Progenitor cell of endocrine pancreas (in vitro differentiated cells): Measurements from ENCODE around the gene CCNB2. TPM values are rescaled to one million over a fixed set of nuclear protein-coding genes. Genes with fewer than 3 reads are reported as not detected.
A peak's percentile ranks its signal among the peaks of the same experiment; 100 is the strongest.

ENCODE experiments used
- DNase-seq: peaks from one replicate; pipeline ENCODE4 v3.0.0; 2021; ENCODE audit warnings: low spot score; ENCODE audit not compliant: unreplicated experiment
- H3K27ac Mint-ChIP-seq: 2 replicates; pipeline ENCODE4 v1.8.0; 2021; ENCODE audit warnings: mild to moderate bottlenecking, moderate library complexity, mixed read lengths
- H3K27me3 Mint-ChIP-seq: 2 replicates; pipeline ENCODE4 v1.8.0; 2021; ENCODE audit warnings: mixed read lengths
- H3K36me3 Mint-ChIP-seq: 2 replicates; pipeline ENCODE4 v1.8.0; 2022; ENCODE audit warnings: mixed read lengths; ENCODE audit not compliant: insufficient read depth
- H3K4me1 Mint-ChIP-seq: 2 replicates; pipeline ENCODE4 v1.8.0; 2021; ENCODE audit warnings: low read depth, mixed read lengths
- H3K4me3 Mint-ChIP-seq: 2 replicates; pipeline ENCODE4 v1.8.0; 2021; ENCODE audit warnings: low read depth, mild to moderate bottlenecking, moderate library complexity, mixed read lengths
- H3K9me3 Mint-ChIP-seq: 2 replicates; pipeline ENCODE4 v1.8.0; 2021; ENCODE audit warnings: low read depth, mixed read lengths
- CTCF ChIP-seq: fragments of 200-600 bp; sonication (generic); IDR thresholded peaks from one replicate; pipeline ENCODE4 v1.5.0; 2021; ENCODE audit warnings: antibody characterized with exemption, mild to moderate bottlenecking; ENCODE audit not compliant: unreplicated experiment
- total RNA-seq: library from RNA; stranded (reverse); gene quantifications from 2 replicates; pipeline ENCODE4 v1.2.1, GENCODE V29; 2021

The CCNB2 gene
- total RNA-seq, 1 donor from 2014 or later = 40.9 TPM

- Mint-ChIP-seq H3K9me3 (no peaks in the 10 kb centered on the region), H3K36me3 (peaks cover 8% of the 10 kb centered on the region)
These were observed 389 bp upstream of the CCNB2 start for GRCh38 chr15:59104602-59104911.

GRCh38 chr15:59105854-59106253, 908 bp downstream of the CCNB2 start:
- DNase-seq = no peak
- Mint-ChIP-seq H3K36me3 (peaks cover 9% of the 10 kb centered on the region), H3K27ac (peak overlapping the region; percentile 98), H3K4me1 (peaks cover 9% of the 10 kb centered on the region), H3K4me3 (peak overlapping the region; percentile 89), H3K27me3 (no peaks in the 10 kb centered on the region), H3K9me3 (no peaks in the 10 kb centered on the region)
- TF ChIP-seq CTCF = peak; percentile 5

More at GRCh38 chr15:59104602-59104911, 389 bp upstream of the CCNB2 start:
- peak overlapping the region; percentile 98 for H3K27ac Mint-ChIP-seq
- H3K4me3 Mint-ChIP-seq = peak overlapping the region; percentile 89
- no peak for TF ChIP-seq CTCF
- H3K27me3 Mint-ChIP-seq = no peaks in the 10 kb centered on the region
- no peak for DNase-seq
- peaks cover 9% of the 10 kb centered on the region for H3K4me1 Mint-ChIP-seq

- no peak overlapping the region for H3K27ac Mint-ChIP-seq
- DNase-seq = no peak
- peaks cover 25% of the 10 kb centered on the region for H3K36me3 Mint-ChIP-seq
- peaks cover 5% of the 10 kb centered on the region for H3K4me1 Mint-ChIP-seq
- H3K27me3 Mint-ChIP-seq = no peaks in the 10 kb centered on the region
- no peak overlapping the region for H3K4me3 Mint-ChIP-seq
- no peaks in the 10 kb centered on the region for H3K9me3 Mint-ChIP-seq
- no peak for TF ChIP-seq CTCF
These were observed 6.3 kb downstream of the CCNB2 start for GRCh38 chr15:59111251-59111650.

- Mint-ChIP-seq H3K27ac (no peak overlapping the region), H3K36me3 (peaks cover 23% of the 10 kb centered on the region)
- TF ChIP-seq CTCF = no peak
These were observed 10.1 kb downstream of the CCNB2 start for GRCh38 chr15:59115047-59115446.

GRCh38 chr15:59116141-59116540, 11.2 kb downstream of the CCNB2 start:
- H3K27ac Mint-ChIP-seq = no peak overlapping the region
- peaks cover 21% of the 10 kb centered on the region for H3K36me3 Mint-ChIP-seq
- no peak overlapping the region for H3K4me3 Mint-ChIP-seq
- peaks cover 5% of the 10 kb centered on the region for H3K4me1 Mint-ChIP-seq
- no peaks in the 10 kb centered on the region for H3K9me3 Mint-ChIP-seq
- H3K27me3 Mint-ChIP-seq = no peaks in the 10 kb centered on the region
- DNase-seq = no peak
- no peak for TF ChIP-seq CTCF

More at GRCh38 chr15:59115047-59115446, 10.1 kb downstream of the CCNB2 start:
- Mint-ChIP-seq H3K9me3 (no peaks in the 10 kb centered on the region), H3K27me3 (no peaks in the 10 kb centered on the region), H3K4me3 (no peak overlapping the region), H3K4me1 (peaks cover 5% of the 10 kb centered on the region)
- no peak for DNase-seq

- Mint-ChIP-seq H3K9me3 (no peaks in the 10 kb centered on the region), H3K4me1 (peaks cover 5% of the 10 kb centered on the region), H3K27me3 (no peaks in the 10 kb centered on the region), H3K27ac (no peak overlapping the region), H3K4me3 (no peak overlapping the region), H3K36me3 (peaks cover 21% of the 10 kb centered on the region)
- TF ChIP-seq CTCF = no peak
- no peak for DNase-seq
These were observed 11.8 kb downstream of the CCNB2 start for GRCh38 chr15:59116771-59117170.
